OCI-LY1 (cell line): ENCODE results near the gene CENPX.

Experiments
- H2AFZ ChIP-seq: fragments of 200-600 bp; sonication (generic), shearing (Covaris generic); 2 replicates; pipeline ENCODE4 v1.6.0; 2014; ENCODE audit warnings: antibody characterized with exemption, mild to moderate bottlenecking, low read length
- H3F3A ChIP-seq: fragments of 200-600 bp; sonication (generic), shearing (Covaris generic); 2 replicates; pipeline ENCODE4 v1.6.0; 2014; ENCODE audit warnings: mild to moderate bottlenecking, antibody characterized with exemption, low read length, moderate library complexity; ENCODE audit not compliant: insufficient read depth
- H3K27ac ChIP-seq: fragments of 200-600 bp; sonication (generic); 2 replicates; pipeline ENCODE4 v1.5.1; 2014; ENCODE audit warnings: low read length, mixed run types, mild to moderate bottlenecking, low read depth; ENCODE audit not compliant: poor library complexity, severe bottlenecking
- H3K27me3 ChIP-seq: fragments of 200-600 bp; sonication (generic); 2 replicates; pipeline ENCODE4 v1.6.0; 2014; ENCODE audit warnings: antibody characterized with exemption, mild to moderate bottlenecking, low read length, moderate library complexity; ENCODE audit not compliant: insufficient read depth
- H3K36me3 ChIP-seq: fragments of 200-600 bp; sonication (generic); 2 replicates; pipeline ENCODE4 v1.6.1; 2014; ENCODE audit warnings: mild to moderate bottlenecking, antibody characterized with exemption, low read length, moderate library complexity, mixed read lengths; ENCODE audit not compliant: insufficient read depth
- H3K4me1 ChIP-seq: fragments of 200-600 bp; sonication (generic); 2 replicates; pipeline ENCODE4 v1.5.1; 2014; ENCODE audit warnings: mild to moderate bottlenecking, low read length, moderate library complexity; ENCODE audit not compliant: insufficient read depth, severe bottlenecking
- H3K4me2 ChIP-seq: fragments of 200-600 bp; sonication (generic), shearing (Covaris generic); 2 replicates; pipeline ENCODE4 v1.6.1; 2014; ENCODE audit warnings: low read length
- H3K4me3 ChIP-seq: fragments of 200-600 bp; sonication (generic); 2 replicates; pipeline ENCODE4 v1.5.1; 2014; ENCODE audit warnings: low read length, low read depth, mild to moderate bottlenecking, mixed read lengths; ENCODE audit not compliant: poor library complexity, severe bottlenecking
- H3K79me2 ChIP-seq: fragments of 200-600 bp; shearing (Covaris generic); 2 replicates; pipeline ENCODE4 v1.6.1; 2016; ENCODE audit warnings: mixed run types, low read length, mixed read lengths; ENCODE audit not compliant: insufficient read depth
- H3K9ac ChIP-seq: fragments of 200-600 bp; sonication (generic), shearing (Covaris generic); 2 replicates; pipeline ENCODE4 v1.6.1; 2014; ENCODE audit warnings: mild to moderate bottlenecking, low read length, mixed read lengths
- H3K9me2 ChIP-seq: fragments of 200-600 bp; sonication (generic), shearing (Covaris generic); 2 replicates; pipeline ENCODE4 v1.6.1; 2014; ENCODE audit warnings: low read depth, mild to moderate bottlenecking, low read length, mixed read lengths
- H3K9me3 ChIP-seq: fragments of 200-600 bp; shearing (Covaris generic); 2 replicates; pipeline ENCODE4 v1.6.1; 2014; ENCODE audit warnings: low read length, mixed read lengths
- H4K20me1 ChIP-seq: fragments of 200-600 bp; sonication (generic), shearing (Covaris generic); 2 replicates; pipeline ENCODE4 v1.6.0; 2016; ENCODE audit warnings: mild to moderate bottlenecking, low read length; ENCODE audit not compliant: insufficient read depth
- EZH2 ChIP-seq: fragments of 200-600 bp; sonication (generic), shearing (Covaris generic); IDR thresholded peaks from 2 replicates; pipeline ENCODE4 v1.8.0; 2017; ENCODE audit warnings: borderline replicate concordance, mixed run types, mild to moderate bottlenecking, antibody characterized with exemption, low read length, moderate library complexity, mixed read lengths
- TF ChIP-seq, protein P1 (sequence below): fragments of 200-600 bp; sonication (generic), shearing (Covaris generic); IDR thresholded peaks from 2 replicates; pipeline ENCODE4 v1.5.1; 2017; ENCODE audit warnings: mild to moderate bottlenecking, antibody characterized with exemption, low read length, moderate library complexity, mixed read lengths

Gene CENPX

DNA sequence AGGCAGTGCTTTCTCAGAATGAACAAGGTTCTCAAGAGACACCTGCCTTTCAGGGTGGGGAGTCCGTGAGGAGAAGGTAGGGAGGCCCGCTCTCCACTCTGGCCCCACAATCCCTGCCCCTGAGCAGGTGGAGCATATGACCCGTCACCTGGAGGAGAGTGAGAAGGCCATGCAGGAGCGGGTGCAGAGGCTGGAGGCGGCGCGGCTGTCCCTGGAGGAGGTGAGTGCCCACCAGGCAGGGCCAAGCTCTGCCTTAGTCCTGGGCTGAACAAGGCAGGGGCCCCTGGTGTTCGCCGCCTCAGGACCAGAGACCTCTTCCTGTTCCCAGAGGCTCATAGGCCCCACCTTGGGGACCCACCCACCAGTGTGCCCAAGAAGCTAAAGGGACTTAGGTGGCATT is 6.3 kb upstream of the CENPX start:
- H4K20me1 ChIP-seq: no peaks in the 10 kb centered on the region
- no peak overlapping the region for H3K4me3 ChIP-seq
- H3K27me3 ChIP-seq: no peaks in the 10 kb centered on the region
- H3K36me3 ChIP-seq: peaks cover 4% of the 10 kb centered on the region; the same call in 1 of the 2 replicates
- H3K9ac ChIP-seq: no peak overlapping the region
- no peaks in the 10 kb centered on the region for H3K9me3 ChIP-seq
- TF ChIP-seq, protein P1, sequence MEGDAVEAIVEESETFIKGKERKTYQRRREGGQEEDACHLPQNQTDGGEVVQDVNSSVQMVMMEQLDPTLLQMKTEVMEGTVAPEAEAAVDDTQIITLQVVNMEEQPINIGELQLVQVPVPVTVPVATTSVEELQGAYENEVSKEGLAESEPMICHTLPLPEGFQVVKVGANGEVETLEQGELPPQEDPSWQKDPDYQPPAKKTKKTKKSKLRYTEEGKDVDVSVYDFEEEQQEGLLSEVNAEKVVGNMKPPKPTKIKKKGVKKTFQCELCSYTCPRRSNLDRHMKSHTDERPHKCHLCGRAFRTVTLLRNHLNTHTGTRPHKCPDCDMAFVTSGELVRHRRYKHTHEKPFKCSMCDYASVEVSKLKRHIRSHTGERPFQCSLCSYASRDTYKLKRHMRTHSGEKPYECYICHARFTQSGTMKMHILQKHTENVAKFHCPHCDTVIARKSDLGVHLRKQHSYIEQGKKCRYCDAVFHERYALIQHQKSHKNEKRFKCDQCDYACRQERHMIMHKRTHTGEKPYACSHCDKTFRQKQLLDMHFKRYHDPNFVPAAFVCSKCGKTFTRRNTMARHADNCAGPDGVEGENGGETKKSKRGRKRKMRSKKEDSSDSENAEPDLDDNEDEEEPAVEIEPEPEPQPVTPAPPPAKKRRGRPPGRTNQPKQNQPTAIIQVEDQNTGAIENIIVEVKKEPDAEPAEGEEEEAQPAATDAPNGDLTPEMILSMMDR: no peak
- TF ChIP-seq EZH2: no peak
- H3K4me1 ChIP-seq: peaks cover 25% of the 10 kb centered on the region
- no peaks in the 10 kb centered on the region for H3F3A ChIP-seq
- H3K79me2 ChIP-seq: no peaks in the 10 kb centered on the region
- H3K9me2 ChIP-seq: no peaks in the 10 kb centered on the region
- no peak overlapping the region for H3K27ac ChIP-seq
- no peak overlapping the region for H2AFZ ChIP-seq
- H3K4me2 ChIP-seq: no peak overlapping the region

DNA sequence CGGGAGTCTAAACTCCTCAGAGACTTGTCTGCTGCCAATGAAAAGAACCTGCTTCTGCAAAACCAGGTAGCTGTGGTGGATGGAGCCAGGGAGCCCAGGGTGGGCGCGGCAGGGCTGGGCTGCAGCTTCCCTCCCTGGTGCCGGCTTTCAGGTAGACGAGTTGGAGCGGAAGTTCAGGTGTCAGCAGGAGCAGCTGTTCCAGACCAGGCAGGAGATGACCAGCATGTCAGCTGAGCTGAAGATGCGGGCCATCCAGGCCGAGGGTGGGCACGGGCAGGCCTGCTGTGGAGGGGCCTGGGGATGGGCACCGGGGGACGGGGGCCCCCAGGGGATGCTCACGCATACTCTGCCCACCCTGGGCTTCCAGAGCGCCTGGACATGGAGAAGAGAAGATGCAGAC is 5.6 kb upstream of the CENPX start:
- Histone ChIP-seq H3K4me1 (peaks cover 29% of the 10 kb centered on the region), H2AFZ (no peak overlapping the region), H3F3A (no peaks in the 10 kb centered on the region), H3K9me3 (no peaks in the 10 kb centered on the region), H3K27me3 (no peaks in the 10 kb centered on the region), H3K9ac (no peak overlapping the region), H3K79me2 (no peaks in the 10 kb centered on the region), H3K4me2 (no peak overlapping the region), H4K20me1 (no peaks in the 10 kb centered on the region), H3K4me3 (no peak overlapping the region), H3K36me3 (peaks cover 4% of the 10 kb centered on the region; the same call in 1 of the 2 replicates), H3K27ac (no peak overlapping the region), H3K9me2 (no peaks in the 10 kb centered on the region)
- no peak for TF ChIP-seq EZH2
- TF ChIP-seq, protein P1: no peak

DNA sequence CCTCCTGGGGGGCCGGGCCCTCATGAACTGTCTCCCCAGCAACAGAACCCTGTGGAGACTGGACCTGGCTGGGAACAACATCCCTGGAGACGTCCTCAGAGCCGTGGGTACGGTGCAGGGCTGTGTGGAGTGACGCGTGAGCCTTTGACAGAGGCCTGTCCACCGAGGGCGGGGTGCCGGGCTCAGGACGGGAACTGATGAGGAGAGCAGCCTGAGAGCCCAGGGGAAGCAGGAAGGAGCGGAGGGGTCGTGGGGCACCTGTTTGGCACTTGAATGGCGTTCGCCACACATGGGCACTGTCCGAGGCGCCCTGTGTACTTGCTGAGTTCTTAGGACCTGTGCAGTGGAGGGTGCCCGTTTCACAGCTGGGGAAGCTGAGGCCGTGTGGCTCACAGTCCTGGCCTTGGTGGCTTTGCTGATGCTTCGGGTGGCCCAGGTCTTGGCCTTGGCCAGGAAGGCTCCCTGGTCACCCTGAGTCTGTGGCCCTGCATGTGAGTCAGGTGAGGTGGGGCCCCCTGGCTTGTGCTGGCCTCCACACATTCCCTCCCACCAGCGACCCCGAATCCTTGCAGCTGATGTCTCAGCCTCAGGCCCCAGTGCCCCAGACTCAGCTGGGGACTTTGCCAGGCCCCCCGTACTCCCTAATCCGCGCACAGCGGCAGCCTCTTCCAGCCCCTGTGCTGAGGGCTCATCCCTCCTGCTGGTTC is 2.9 kb upstream of the CENPX start:
- TF ChIP-seq, protein P1: no peak
- no peak for TF ChIP-seq EZH2
- Histone ChIP-seq H2AFZ (no peak overlapping the region), H3K27me3 (no peaks in the 10 kb centered on the region), H3K9me3 (no peaks in the 10 kb centered on the region), H3K9me2 (no peaks in the 10 kb centered on the region), H3F3A (no peaks in the 10 kb centered on the region), H3K4me1 (peaks cover 29% of the 10 kb centered on the region), H3K36me3 (peaks cover 4% of the 10 kb centered on the region; the same call in 1 of the 2 replicates), H3K79me2 (no peaks in the 10 kb centered on the region), H3K4me2 (no peak overlapping the region), H3K4me3 (no peak overlapping the region), H3K9ac (no peak overlapping the region), H3K27ac (no peak overlapping the region), H4K20me1 (no peaks in the 10 kb centered on the region)
